ENCODE measurements around the gene CD52.
"Not testable (repeated sequence)": the region's sequence is repeated elsewhere in the genome, so short reads cannot be mapped to it uniquely, and the experiment has no call there.

CD52 gene

GRCh38 chr1:26284597-26285347 lies 33.0 kb upstream of the CD52 start:
- DNase-seq: peak; percentile 75 to 78

GRCh38 chr1:26285366-26286063 lies 32.2 kb upstream of the CD52 start:
- DNase-seq: no peak

- no peak for DNase-seq
Observed at GRCh38 chr1:26286064-26286416, 31.7 kb upstream of the CD52 start.

- peak; percentile 77 to 81 for DNase-seq
Observed at GRCh38 chr1:26287033-26287711, 30.6 kb upstream of the CD52 start.

- DNase-seq: no peak
Observed at GRCh38 chr1:26287811-26288210, 29.9 kb upstream of the CD52 start.

GRCh38 chr1:26288311-26288941 lies 29.3 kb upstream of the CD52 start:
- peak; percentile 59 to 66 for DNase-seq

GRCh38 chr1:26289158-26290059 lies 28.3 kb upstream of the CD52 start:
- peak; percentile 98 for DNase-seq

GRCh38 chr1:26290122-26290881 lies 27.5 kb upstream of the CD52 start:
- peak; percentile 77 to 81 for DNase-seq

GRCh38 chr1:26290882-26291261 lies 26.9 kb upstream of the CD52 start:
- no peak for DNase-seq

GRCh38 chr1:26291433-26291832 lies 26.3 kb upstream of the CD52 start:
- DNase-seq: no peak

- no peak for DNase-seq
Observed at GRCh38 chr1:26291939-26292338, 25.8 kb upstream of the CD52 start.

GRCh38 chr1:26292735-26293134 lies 25.0 kb upstream of the CD52 start:
- DNase-seq: not testable (repeated sequence)

- no peak for DNase-seq
Observed at GRCh38 chr1:26293911-26294463, 23.8 kb upstream of the CD52 start.

- no peak for DNase-seq
Observed at GRCh38 chr1:26295194-26296138, 22.3 kb upstream of the CD52 start.

- no peak for DNase-seq
Observed at GRCh38 chr1:26296340-26297056, 21.3 kb upstream of the CD52 start.

- DNase-seq: no peak
Observed at GRCh38 chr1:26297057-26297790, 20.5 kb upstream of the CD52 start.

- no peak for DNase-seq
Observed at GRCh38 chr1:26297791-26298124, 20.0 kb upstream of the CD52 start.

- no peak for DNase-seq
Observed at GRCh38 chr1:26300578-26301275, 17.0 kb upstream of the CD52 start.
